ENCODE data around the gene FXYD5.
"Not testable (repeated sequence)": the region's sequence is repeated elsewhere in the genome, so short reads cannot be mapped to it uniquely, and the experiment has no call there.

FXYD5 gene

DNA sequence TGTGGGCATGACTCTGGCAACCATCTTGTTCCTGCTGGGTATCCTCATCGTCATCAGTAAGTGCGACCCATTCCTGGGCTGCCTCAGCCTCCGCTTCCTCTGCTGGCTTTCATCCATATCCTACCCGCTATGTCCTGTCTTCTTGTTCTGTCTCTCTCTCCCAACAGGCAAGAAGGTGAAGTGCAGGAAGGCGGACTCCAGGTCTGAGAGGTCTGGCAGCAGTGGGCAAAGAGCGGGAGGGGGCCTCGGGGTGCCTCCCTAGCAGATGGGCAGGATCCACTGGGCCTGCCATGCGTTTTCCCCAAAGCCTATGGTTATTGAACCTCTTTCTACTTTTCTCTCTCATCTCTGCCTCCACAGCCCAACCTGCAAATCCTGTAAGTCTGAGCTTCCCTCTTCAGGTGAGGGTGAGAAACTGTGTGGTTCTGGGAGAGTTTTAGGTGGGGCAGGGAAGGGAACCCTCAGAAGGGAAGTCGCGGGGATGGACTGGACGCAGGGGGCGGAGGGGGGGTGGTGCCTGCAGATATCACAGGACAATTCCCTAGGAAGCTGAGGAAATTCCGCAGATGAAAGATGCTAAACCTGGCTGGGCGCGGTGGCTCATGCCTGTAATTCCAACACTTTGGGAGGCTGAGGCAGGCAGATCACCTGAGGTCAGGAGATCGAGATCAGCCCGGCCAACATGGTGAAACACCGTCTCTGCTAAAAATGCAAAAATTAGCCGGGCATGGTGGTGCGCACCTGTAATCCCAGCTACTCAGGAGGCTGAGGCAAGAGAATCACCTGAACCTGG lies 3.1 kb upstream of the FXYD5 start:
- ATAC-seq: no peak

DNA sequence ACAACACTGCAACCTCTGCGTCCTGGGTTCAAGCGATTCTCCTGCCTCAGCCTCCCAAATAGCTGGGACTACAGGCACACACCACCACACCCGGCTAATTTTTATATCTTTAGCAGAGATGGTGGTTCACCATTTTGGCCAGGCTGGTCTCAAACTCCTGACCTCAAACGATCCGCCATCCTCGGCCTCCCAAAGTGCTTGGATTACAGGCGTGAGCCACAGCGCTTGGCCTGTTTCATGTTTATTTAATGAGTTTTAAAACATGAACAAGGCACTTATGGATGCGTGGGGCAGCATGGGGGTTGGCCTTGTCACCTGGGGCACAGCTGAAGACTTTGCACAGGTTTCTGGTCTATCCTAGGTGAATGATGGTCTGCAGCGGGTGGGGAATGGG lies 1.4 kb upstream of the FXYD5 start:
- ATAC-seq: not testable (repeated sequence)

More for the DNA sequence above, 3.1 kb upstream of the FXYD5 start:
- TF ChIP-seq OSR1 (CRISPR knock-in tag; IDR thresholded peaks at IDR 0.05) (no peak), ISL1 (CRISPR knock-in tag; IDR thresholded peaks at IDR 0.05) (no peak)
- TF ChIP-seq, protein P1, sequence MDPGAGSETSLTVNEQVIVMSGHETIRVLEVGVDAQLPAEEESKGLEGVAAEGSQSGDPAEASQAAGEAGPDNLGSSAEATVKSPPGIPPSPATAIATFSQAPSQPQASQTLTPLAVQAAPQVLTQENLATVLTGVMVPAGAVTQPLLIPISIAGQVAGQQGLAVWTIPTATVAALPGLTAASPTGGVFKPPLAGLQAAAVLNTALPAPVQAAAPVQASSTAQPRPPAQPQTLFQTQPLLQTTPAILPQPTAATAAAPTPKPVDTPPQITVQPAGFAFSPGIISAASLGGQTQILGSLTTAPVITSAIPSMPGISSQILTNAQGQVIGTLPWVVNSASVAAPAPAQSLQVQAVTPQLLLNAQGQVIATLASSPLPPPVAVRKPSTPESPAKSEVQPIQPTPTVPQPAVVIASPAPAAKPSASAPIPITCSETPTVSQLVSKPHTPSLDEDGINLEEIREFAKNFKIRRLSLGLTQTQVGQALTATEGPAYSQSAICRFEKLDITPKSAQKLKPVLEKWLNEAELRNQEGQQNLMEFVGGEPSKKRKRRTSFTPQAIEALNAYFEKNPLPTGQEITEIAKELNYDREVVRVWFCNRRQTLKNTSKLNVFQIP (CRISPR knock-in tag; IDR thresholded peaks at IDR 0.05; ENCODE audit: borderline replicate concordance, low read depth): no peak

DNA sequence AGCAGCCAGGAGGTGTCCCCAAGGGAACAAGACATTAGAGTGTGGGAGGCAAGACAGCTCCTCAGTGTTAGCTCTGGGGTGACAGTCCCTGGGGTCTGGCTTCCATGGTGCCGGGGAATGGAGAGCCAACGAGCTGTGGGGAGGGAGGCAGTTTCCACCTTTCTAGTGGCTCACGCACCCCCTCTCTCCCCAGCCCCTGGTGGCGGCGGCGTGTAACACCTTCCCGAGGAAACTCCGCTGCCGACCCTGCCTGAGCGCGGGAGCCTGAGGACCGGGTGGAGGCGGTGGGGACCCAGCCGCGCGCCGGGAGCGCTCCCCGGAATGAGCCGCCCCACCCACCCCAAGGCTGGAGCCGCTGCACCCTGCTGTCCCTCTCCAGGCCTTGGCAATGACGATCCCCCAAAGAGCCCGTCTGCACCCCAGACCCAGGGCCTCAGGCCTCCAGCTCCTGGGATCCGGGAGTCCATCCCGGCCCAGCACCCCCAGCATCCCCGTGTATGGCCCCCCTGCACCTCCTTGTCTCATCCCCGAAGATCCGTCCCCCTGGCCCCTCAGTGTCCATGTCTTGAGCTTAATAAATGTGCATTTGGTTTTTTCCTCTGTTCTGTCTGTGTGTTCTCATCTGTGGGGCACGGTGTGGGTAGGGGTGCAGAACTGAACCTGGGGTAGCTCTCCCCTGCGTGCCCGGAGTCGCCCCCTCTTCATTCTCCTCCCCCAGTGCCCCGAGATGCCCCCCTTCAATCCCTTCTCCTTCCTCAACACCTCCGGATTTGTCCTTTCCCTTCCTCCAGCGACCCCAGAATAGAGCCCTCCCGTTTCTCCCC lies 622 bp upstream of the FXYD5 start:
- TF ChIP-seq TCF4 (CRISPR knock-in tag; IDR thresholded peaks at IDR 0.05; ENCODE audit: borderline replicate concordance) (no peak), ZNF70 (CRISPR knock-in tag; IDR thresholded peaks at IDR 0.05) (no peak), ZC3H10 (CRISPR knock-in tag; IDR thresholded peaks at IDR 0.05) (no peak)
- TF ChIP-seq, protein P2, sequence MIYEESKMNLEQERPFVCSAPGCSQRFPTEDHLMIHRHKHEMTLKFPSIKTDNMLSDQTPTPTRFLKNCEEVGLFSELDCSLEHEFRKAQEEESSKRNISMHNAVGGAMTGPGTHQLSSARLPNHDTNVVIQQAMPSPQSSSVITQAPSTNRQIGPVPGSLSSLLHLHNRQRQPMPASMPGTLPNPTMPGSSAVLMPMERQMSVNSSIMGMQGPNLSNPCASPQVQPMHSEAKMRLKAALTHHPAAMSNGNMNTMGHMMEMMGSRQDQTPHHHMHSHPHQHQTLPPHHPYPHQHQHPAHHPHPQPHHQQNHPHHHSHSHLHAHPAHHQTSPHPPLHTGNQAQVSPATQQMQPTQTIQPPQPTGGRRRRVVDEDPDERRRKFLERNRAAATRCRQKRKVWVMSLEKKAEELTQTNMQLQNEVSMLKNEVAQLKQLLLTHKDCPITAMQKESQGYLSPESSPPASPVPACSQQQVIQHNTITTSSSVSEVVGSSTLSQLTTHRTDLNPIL (CRISPR knock-in tag; IDR thresholded peaks at IDR 0.05; ENCODE audit: low read depth): no peak
- ATAC-seq: peak; percentile 78

DNA sequence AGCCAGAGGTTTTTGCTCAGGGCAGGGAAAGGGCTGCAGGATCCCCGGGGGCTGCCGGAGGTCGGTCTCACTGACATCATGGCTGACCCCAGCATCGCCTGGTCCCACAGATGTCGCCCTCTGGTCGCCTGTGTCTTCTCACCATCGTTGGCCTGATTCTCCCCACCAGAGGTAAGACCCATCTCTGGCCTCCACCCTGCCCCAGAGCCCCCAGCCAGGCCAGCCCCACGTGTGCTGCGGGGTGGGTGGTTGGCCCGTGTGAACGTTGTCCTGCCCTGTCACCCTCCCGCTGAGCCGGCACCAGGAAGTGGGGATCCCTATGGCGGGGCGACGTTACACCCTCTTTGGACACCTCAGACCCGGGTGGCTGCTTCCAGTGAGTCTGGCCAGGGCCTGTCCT lies 906 bp downstream of the FXYD5 start:
- peak; percentile 3; the same call in 2 of the 3 replicates for ATAC-seq
- no peak for TF ChIP-seq ESRRG (CRISPR knock-in tag; IDR thresholded peaks at IDR 0.05)
- no peak for TF ChIP-seq TCF4 (CRISPR knock-in tag; IDR thresholded peaks at IDR 0.05; ENCODE audit: borderline replicate concordance)
- TF ChIP-seq, protein P1 (CRISPR knock-in tag; IDR thresholded peaks at IDR 0.05; ENCODE audit: borderline replicate concordance, low read depth): no peak
- TF ChIP-seq ZFP3 (CRISPR knock-in tag; IDR thresholded peaks at IDR 0.05): no peak
- TF ChIP-seq, protein P2 (CRISPR knock-in tag; IDR thresholded peaks at IDR 0.05; ENCODE audit: low read depth): no peak
- no peak for TF ChIP-seq CSDC2 (CRISPR knock-in tag; IDR thresholded peaks at IDR 0.05)
- TF ChIP-seq TOX (CRISPR knock-in tag; IDR thresholded peaks at IDR 0.05; ENCODE audit: borderline replicate concordance): no peak

DNA sequence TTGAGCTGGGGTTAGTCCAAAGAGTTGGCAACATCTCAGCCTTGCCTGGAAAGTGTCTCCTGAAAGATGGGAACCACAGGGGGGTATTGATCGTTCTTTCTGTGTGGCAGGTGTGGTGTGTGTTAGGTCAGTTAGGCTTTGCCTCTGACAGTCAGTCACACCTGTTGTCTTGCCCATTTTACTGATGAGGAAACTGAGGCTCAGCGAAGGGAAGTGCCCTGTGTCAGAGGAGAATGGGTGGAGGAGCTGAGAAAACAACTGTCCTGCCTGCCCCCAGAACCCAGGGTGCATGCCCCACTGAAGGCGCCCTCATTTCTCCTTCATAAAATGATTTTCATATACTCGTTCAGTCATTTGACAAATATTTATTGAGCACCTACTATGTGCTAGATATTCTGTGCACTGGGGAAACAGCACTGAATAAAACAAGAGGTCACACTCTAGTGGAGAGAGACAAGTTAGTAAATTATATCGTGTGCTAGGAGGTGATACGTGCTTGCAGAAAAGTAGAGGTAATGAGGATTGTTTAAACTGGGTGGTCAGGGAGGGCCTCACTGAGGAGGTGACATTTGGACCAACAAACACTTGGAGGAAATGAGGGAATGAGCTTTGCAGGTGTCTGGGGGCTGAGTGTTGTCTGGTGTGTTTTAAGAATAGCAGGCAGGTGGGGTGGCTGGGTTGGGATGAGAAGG lies 1.6 kb downstream of the FXYD5 start:
- no peak for ATAC-seq
- TF ChIP-seq, protein P3, sequence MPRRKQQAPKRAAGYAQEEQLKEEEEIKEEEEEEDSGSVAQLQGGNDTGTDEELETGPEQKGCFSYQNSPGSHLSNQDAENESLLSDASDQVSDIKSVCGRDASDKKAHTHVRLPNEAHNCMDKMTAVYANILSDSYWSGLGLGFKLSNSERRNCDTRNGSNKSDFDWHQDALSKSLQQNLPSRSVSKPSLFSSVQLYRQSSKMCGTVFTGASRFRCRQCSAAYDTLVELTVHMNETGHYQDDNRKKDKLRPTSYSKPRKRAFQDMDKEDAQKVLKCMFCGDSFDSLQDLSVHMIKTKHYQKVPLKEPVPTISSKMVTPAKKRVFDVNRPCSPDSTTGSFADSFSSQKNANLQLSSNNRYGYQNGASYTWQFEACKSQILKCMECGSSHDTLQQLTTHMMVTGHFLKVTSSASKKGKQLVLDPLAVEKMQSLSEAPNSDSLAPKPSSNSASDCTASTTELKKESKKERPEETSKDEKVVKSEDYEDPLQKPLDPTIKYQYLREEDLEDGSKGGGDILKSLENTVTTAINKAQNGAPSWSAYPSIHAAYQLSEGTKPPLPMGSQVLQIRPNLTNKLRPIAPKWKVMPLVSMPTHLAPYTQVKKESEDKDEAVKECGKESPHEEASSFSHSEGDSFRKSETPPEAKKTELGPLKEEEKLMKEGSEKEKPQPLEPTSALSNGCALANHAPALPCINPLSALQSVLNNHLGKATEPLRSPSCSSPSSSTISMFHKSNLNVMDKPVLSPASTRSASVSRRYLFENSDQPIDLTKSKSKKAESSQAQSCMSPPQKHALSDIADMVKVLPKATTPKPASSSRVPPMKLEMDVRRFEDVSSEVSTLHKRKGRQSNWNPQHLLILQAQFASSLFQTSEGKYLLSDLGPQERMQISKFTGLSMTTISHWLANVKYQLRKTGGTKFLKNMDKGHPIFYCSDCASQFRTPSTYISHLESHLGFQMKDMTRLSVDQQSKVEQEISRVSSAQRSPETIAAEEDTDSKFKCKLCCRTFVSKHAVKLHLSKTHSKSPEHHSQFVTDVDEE (CRISPR knock-in tag; IDR thresholded peaks at IDR 0.05): no peak
- TF ChIP-seq, protein P2 (CRISPR knock-in tag; IDR thresholded peaks at IDR 0.05; ENCODE audit: low read depth): no peak
- TF ChIP-seq, protein P1 (CRISPR knock-in tag; IDR thresholded peaks at IDR 0.05; ENCODE audit: borderline replicate concordance, low read depth): no peak
- TF ChIP-seq ZNF8 (CRISPR knock-in tag; IDR thresholded peaks at IDR 0.05) (no peak), RARB (CRISPR knock-in tag; IDR thresholded peaks at IDR 0.05) (no peak), OSR1 (CRISPR knock-in tag; IDR thresholded peaks at IDR 0.05) (no peak), ZFP30 (CRISPR knock-in tag; IDR thresholded peaks at IDR 0.05) (no peak), CSDC2 (CRISPR knock-in tag; IDR thresholded peaks at IDR 0.05) (no peak), ISL1 (CRISPR knock-in tag; IDR thresholded peaks at IDR 0.05) (no peak), ZNF565 (CRISPR knock-in tag; conservative IDR thresholded peaks at IDR 0.05; ENCODE audit: low read depth) (no peak), ZC3H10 (CRISPR knock-in tag; IDR thresholded peaks at IDR 0.05) (no peak), BACH2 (CRISPR knock-in tag; IDR thresholded peaks at IDR 0.05; ENCODE audit: borderline replicate concordance) (no peak), ZNF70 (CRISPR knock-in tag; IDR thresholded peaks at IDR 0.05) (no peak), SNAI2 (CRISPR knock-in tag; IDR thresholded peaks at IDR 0.05) (no peak)

All from SK-N-SH treated with all-trans-retinoic acid at 6 μM for 48 hours (cell line).